Measurements from ENCODE around the gene ABCC1.
"Not testable (repeated sequence)": the region's sequence is repeated elsewhere in the genome, so short reads cannot be mapped to it uniquely, and the experiment has no call there.

Gene ABCC1

DNA sequence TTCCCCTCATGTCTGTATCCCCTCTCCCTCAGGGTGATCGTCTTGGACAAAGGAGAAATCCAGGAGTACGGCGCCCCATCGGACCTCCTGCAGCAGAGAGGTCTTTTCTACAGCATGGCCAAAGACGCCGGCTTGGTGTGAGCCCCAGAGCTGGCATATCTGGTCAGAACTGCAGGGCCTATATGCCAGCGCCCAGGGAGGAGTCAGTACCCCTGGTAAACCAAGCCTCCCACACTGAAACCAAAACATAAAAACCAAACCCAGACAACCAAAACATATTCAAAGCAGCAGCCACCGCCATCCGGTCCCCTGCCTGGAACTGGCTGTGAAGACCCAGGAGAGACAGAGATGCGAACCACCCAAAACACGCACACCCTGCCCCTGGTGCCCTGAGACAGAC lies 191.7 kb downstream of the ABCC1 start:
- DNase-seq (ENCODE audit: low spot score): no peak

DNA sequence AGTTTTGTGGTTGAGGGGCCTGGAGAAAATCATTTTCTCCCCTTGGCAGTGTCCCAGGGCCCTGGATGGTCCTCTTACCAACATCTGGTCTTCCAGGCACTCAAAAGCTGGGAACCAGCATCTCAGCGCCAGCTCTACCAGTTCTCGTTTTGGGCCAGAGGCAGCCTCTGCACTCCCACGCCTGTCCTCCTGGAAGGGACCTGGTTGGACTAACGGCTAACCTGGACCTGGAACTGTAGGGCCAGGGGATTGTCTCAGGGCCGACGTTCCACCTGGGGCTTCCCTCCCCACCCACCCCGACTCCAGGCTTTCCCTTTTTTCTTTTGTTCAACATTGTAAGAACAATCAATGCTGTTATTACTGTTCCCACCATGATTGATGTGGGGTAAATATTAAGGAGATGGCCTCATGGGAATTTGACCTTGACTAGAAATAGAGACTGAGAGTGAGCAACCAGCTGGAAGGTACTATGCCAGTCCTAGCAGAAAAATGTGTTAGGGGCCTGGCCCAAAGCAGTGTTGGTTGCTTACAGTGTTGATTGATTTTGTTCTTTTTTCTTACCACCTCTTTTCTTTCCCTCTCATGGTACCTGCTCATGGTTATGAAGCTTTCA lies 192.5 kb downstream of the ABCC1 start:
- DNase-seq (ENCODE audit: low spot score): no peak

DNA sequence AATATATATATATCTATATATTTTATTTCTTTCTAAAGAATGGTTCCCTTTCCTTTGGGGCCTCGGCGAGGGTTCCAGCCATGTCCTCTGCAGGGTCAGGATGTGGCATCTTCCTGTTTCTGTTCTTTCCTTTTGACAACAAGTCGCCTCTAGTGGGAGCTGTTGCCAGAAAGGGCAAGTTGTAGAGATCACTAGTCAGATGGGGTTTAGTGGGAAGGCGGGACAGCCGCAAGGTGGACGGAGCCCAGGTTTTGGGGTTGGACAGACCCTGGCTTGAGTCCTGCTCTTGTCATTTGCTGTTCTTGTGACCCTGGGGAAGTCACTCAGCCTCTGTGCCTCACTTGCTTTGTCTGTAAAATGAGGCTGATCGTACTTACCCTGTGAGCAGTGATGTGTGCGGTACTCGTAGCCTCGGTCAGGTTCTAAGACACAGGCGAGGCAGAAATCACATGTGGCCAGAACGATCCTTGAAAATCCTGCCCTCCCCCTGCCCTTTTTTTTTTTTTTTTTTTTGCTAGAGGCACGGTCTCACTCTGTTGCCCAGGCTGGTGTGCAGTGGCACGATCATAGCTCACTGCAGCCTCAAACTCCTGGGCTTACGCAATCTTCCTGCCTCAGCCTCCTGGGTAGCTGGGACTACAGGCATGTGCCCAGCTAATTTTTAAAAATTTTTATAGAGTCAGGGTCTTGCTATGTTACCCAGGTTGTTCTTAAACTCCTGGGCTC lies 193.8 kb downstream of the ABCC1 start:
- DNase-seq (ENCODE audit: low spot score): no peak

DNA sequence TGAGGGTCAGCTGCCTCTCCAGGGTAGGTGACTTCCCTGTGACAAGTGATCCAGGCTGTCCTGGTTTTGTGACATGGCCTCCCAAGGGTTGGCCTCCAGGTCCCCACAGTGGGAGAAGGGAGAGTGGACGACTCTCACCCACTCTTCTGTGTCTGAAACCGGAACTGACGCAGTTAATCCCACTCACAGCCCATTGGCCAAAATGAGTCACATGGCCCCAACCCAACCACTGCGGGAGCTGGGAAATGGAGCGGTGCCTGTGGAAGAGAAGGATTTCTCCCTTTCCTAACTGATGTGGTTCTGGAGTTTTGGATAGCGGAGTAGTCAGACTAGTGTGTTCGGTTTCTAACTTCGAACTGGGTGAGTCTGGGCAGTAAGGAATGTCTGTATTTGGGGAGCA lies 194.5 kb downstream of the ABCC1 start:
- no peak for DNase-seq (ENCODE audit: low spot score)

DNA sequence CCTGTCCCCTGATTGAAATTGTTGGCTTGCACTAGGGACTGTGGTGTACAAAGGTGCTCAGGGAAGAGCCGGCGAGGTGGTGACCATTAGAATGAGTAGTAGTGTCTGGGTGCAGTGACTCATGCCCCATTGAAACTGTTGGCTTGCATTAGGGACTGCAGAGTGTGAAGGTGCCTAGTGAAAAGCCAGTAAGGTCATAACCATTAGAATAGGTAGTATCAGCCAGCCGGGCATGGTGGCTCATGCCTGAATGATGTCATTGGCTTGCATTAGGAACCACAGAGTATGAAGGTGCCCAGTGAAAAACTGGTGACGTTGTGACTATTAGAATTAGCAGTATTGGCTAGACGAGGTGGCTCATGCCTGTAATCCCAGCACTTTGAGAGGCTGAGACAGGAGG lies 195.0 kb downstream of the ABCC1 start:
- DNase-seq (ENCODE audit: low spot score): no peak

DNA sequence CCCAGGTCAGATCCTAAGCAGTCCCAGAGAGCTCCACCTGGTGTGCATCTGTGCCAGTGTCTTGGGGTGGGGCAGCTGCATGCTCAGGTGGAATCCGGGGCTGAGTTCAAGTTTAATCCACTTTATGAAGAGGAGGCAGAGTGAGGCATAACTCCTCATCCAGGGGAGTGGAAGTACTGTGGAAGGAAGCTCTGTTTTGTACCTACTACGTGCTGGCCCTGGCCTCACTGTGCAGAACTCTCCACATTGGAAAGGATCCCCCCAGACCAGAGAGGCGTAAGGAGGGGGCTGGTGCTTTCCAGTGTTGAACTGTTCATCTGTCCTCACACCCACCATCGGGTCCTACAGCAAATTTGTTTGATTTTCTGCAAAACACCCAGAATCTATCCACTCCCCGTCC lies 195.9 kb downstream of the ABCC1 start:
- no peak for DNase-seq (ENCODE audit: low spot score)

DNA sequence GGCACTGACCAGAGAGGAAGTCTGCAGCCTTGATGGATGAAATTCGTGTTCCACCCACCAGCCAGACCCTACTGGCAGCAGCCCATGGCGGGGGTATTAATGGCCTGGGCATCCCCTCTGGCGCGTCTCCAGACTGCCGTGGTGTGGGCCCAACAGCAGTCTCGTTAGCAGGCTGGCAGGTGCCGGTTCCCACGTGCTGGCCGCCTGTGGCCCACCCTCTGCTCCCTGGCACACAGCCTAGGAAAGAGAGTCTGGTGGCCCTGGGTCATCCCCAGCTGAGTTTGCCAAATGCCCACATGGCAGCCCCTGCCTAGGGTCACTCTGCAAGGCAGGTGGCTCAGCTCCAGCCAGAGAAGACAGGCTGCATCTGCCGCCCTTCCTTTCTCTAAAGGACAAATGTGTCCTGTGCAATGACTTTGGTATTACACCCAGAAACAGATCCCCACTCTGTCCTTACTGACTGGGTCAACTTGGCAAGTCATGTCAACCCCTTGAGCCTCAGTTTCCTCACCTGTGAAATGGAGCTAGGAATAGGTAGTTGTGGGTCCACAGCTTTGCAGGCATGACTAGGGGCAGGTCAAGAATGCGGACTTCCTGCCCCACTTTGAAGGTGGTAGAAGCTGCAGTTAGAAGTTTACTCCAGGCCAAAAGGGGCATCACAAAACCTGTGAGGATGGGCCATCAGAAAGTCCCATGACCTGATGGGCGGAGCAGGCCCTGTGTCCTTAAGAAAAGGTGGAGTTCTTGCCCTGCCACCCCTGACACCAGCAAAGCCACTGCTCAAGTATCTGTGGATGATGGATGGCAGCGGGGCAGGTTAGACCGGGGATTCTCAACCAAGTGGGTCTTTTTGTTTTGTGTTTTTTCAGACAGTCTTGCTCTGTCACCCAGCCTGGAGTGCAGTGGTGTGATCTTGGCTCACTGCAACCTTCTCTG lies 197.2 kb downstream of the ABCC1 start:
- DNase-seq (ENCODE audit: low spot score): no peak

DNA sequence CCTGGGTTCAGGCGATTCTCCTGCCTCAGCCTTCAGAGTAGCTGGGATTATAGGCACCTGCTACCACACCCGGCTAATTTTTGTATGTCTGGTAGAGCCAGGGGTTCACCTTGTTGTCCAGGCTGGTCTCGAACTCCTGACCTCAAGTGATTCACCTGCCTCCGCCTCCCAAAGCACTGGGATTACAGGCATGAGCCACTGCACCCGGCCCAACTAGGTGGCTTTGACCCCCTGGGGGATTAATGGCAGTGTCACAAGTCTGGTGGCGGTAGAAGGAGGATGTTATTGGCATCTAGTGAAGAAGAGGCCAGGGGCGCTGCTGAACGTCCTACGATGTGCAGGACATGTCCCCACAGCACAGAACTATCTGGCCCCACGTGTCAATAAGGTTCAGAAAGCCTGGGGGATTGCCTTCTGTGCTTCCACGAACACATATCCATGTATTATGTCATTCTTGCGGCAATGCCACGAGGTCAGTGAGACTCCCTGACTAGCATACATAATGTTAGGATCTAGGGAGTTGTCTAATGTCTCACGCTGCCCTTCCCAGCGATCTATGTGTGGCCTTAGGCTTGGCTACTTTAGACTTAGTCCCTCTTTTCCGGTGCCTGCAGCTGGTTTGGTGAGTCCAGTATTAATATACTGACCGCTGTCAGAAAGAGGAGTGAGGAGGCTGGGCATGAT lies 198.0 kb downstream of the ABCC1 start:
- no peak for DNase-seq (ENCODE audit: low spot score)

DNA sequence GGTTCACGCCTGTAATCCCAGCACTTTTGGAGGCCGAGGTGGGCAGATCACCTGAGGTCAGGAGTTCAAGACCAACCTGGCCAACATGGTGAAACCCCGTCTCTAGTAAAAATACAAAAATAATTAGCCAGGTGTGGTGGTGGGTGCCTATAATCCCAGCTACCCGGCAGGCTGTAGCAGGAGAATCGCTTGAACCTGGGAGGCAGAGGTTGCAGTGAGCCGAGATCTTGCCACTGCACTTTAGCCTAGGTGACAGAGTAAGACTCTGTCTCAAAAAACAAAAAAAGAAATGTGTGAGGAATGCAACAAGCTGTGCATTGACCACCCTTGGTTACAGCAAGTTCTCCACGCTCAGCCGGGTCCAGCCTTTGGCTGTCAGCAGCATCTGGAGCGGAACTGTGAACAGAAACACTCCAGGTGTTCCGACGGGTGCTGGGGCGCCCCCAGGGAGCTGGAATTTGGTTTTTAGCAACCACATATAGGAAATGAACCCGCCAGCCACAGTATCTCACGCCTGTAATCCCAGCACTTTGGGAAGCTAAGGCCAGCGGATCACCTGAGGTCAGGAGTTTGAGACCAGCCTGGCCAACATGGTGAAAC lies 198.7 kb downstream of the ABCC1 start:
- DNase-seq (ENCODE audit: low spot score): not testable (repeated sequence)

DNA sequence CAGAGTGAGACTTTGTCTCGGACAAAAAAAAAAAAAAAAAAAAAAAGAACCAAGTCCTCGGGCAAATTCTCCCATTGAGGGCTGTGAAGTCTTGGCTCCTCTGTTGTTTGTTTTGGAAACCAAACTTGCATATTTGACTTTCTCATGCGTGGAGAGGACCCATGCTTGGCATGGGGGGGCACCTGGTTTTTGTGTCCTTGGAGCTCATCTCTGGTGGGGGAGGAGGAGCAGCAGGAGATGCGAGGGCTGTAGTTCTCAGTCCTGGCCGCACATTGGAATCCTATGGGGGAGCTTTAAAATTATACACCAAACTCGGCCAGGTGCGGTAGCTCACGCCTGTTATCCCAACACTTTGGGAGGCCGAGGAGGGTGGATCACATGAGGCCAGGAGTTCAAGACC lies 199.3 kb downstream of the ABCC1 start:
- no peak for DNase-seq (ENCODE audit: low spot score)

DNA sequence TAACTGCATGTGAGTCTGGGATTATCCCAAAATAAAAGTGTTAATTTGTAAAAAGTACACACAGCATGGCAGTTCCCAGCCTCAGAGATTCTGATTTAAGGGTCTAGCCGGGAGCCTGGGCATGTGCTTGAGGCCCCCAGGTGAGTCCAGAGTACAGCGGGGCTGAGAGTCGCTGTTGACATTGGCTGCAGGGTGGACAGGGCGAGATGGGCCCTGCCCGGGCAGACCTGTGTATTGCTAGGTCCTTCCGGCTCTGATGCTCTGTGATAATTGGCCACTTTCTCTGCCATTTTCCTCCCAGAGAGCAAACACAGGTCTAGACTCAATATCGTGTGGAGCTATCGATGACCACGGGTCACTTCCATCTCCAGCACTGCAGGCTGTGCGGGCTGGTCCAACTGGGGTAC lies 200.3 kb downstream of the ABCC1 start:
- no peak for DNase-seq (ENCODE audit: low spot score)

DNA sequence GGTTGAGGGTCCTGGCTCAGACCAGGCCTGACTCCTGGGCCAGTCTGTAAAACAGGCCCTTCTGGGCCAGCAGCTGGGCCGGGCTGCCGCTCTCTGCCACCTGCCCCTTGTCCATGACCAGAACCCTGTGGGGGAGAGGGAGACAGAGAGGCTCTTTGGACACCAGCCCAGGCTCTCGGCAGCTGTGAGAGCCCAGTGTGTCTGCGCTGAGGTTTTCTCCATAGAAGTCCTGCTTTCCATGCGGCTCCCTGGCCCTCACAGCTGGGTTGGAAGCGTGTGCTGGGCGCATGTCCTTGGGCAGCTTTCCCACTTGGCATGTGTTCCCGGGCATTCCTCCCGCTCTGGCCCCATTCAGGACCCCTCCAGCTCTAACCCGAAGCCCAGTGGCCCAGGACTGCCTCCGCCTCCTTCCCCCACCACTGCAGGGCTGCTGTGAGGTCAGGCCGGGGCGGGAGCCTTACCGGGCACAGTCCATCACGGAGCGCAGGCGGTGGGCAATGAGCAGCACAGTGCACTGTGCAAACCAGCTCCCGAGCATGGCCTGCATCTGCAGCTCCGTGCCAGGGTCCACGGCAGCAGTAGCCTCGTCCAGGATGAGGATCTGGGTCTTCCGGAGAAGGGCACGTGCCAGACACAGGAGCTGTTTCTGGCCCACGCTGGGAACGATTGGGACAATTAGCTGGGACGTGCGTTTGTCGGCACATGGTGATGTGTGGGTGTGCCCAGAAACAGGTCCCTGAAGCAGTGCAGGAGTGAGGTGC lies 200.9 kb downstream of the ABCC1 start:
- DNase-seq (ENCODE audit: low spot score): peak; percentile 88

DNA sequence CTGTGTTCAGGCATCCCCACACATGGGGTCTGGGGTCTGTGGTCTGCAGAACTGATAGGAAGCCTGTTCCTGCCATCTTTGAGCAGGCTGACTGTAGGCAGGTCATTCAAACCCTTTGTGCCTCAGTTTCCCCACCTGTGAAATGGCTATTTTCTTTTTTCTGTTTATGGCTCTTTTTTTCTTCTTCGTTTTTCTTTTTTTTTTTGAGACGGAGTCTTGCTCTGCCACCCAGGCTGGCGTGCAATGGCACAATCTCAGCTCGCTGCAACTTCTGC lies 201.4 kb downstream of the ABCC1 start:
- no peak for DNase-seq (ENCODE audit: low spot score)

DNA sequence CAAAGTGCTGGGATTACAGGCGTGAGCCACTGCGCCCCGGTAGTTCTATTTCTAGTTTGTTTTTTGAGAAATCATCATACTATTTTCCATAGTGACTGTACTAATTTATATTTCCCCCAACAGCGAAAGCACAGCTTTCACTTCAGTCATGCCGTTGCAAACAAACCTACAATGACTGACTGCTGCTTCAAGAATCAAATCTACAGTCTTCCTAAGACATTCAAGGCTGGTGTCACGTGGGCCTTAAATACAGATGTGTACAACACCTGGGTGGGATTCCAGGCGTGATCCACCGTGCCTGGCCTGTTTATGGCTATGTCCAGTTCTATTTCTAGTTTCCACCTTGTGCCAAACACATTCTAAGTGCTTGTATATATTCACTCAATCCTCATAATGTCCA lies 201.9 kb downstream of the ABCC1 start:
- DNase-seq (ENCODE audit: low spot score): no peak

DNA sequence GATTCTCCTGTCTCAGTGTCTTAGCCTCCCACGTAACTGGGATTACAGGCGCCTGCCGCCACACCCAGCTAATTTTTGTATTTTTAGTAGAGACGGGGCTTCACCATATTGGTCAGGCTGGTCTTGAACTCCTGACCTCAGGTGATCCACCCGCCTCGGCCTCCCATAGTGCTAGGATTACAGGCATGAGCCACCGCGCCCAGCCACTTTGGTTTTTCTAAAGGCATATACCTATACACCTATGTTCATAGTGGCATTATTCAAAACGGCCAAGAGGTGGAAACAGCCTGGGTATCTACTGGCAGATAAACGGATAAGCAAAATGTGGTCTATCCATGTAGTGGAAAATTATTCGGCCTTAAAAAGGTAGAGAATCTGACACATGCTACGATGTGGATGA lies 203.6 kb downstream of the ABCC1 start:
- not testable (repeated sequence) for DNase-seq (ENCODE audit: low spot score)

DNA sequence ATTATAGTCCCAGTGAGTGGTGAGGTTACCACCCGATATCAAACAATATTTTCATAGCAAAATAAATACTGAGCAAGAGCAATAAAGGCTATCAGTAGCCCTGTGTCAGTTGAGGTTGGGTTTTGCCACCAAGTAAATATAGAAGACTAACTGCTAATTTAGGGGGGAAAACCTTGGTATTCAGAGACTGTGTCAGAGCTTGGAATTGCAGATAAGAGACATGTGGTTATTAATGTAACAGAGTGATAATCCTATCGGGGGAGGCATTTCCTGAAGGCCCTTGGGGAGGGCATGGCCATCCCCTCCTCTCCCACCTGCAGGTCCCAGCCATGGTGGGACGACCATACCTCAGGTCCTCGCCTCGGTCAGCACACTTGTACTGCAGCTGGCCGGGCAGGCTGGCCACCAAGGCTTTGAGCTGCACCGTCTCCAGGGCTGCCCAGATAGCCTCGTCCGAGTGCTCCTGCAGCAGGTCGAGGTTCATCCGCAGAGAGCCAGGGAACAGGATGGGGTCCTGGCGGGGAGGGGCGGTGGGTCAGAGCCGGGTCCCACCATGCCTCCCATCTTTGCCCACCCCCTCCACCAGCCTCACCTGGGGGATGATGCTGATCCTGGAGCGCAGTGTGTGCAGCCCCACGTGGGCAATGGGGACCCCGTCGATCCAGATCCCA lies 205.0 kb downstream of the ABCC1 start:
- no peak for DNase-seq (ENCODE audit: low spot score)

DNA sequence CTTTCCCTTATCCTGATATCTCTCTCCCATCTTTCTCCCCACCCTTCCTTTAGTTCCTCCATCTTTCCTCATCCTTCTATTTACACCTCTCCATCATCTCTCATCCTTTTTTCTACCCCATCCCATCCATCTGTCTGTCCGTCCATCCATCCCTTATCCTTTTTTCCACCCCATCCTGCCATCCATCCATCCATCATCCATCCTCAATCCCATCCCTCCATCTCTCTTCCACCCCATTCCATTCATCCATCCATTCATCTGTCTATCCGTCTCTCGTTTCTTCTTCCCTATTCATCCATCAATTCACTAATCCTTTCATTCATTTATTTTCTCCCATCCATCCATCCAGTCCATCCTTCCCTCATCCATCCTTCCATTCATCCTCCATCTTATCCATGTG lies 205.8 kb downstream of the ABCC1 start:
- no peak for DNase-seq (ENCODE audit: low spot score)

DNA sequence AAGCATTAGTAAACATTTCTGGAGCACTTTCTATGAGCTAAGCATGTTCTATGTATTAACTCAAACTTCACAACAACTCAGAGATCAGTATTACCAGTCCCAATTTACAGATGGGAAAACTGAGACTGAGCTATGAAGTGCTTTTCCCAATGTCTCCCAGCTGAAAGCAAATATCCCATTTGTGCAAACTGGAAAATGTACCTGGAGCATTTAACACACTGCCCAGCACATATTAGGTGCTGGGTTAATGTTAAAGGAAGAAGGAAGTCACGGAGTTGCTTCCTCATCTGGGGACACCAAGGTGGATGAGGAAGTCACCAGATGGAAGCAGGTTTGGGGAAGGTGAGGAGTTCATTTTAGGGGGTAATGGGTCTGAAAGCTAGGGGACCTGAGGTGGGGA lies 207.8 kb downstream of the ABCC1 start:
- DNase-seq (ENCODE audit: low spot score): no peak

DNA sequence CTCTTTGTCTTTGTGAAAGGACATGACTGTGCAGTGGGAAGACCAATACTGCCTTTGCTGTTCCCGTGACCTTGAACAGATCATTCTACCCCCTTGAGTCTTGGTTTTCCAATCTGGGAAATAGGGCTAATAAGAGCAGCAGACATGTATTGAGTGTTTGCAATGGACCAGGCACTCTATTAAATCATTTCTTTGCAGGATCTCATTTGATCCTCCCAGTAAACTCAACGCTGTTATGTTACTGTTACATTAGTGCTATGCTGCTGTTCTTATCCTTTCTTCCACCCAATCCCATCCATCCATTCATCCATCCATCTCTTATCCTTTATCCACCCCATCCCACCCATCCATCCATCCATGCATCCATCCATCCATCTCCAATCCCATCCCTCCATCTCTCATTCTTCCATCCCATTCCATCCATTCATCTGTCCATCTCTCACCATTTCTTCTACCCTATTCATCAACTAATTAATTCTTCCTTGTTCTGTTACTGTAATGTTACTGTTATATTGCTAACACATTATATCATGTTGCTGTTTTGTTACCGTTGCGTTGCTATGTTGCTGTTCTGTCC lies 208.8 kb downstream of the ABCC1 start:
- no peak for DNase-seq (ENCODE audit: low spot score)

DNA sequence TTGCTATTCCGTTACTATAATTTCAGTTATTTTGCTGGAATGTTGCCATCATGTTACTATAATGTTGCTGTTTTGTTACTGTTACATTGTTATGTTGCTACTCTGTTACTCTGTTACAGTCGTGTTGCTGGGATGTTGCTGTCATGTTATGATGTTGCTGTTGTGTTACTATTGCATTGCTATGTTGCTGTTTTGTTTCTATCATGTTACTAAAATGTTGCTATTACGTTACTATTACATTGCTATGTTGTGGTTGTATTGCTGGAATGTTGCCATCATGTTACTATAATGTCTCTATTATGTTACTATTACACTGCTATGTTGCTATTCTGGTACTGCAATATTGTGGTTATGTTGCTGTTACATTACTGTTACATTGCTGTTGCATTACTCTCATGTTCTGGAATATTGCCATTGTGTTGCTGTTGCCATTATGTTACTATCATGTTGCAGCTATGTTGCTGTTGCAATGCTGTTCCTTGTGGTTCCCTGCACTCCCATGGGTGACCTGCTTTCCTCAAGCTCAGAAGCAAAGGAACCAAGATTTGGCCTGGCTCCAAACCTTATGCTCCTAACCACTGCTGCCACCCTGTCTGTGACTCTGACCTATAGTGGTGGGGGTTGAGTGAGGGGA lies 209.4 kb downstream of the ABCC1 start:
- DNase-seq (ENCODE audit: low spot score): no peak

Data from putamen (tissue), 1 donor.